ENCODE measurements around the gene TTC21A.

DNA sequence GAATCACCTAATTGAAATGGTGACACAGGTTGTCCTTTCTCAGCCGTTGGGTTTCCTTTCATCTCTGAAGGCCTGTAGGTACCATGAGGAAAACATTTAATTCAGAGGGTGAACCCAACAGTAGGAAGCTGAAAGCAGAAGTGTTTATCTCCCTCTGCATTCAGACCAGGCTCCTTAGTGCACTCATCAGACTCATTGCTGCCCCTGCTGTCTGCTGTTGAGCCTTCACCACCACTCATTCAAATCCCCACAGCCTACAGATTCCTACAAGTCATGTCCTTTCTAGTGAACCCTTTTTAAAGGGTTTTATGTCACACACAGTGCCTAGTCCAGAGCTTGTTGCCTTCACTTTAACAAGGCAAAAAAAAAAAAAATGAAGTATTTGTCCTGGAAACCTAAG lies 42.3 kb upstream of the TTC21A start:
- TF ChIP-seq RAD21 (IDR thresholded peaks at IDR 0.05; ENCODE audit: low read depth) (no peak), CTCF (IDR thresholded peaks at IDR 0.05 in 2 of 3, conservative IDR thresholded peaks at IDR 0.05 in 1 of 3; ENCODE audit: borderline replicate concordance in 1 of 3, insufficient read depth in 1 of 3, low read depth in 2 of 3, low read length in 2 of 3) (peak in 2 of 3 experiments; percentile 52 to 59; a peak in 4 of 6 replicates), EGR1 (IDR thresholded peaks at IDR 0.05; ENCODE audit: low read depth) (no peak), SP1 (IDR thresholded peaks at IDR 0.05; ENCODE audit: low read depth) (no peak), EZH2phosphoT487 (IDR thresholded peaks at IDR 0.05; ENCODE audit: borderline replicate concordance) (no peak), POLR2AphosphoS5 (IDR thresholded peaks at IDR 0.05; ENCODE audit: low read depth, low read length) (no peak), ATF3 (IDR thresholded peaks at IDR 0.05) (no peak), ZBTB33 (IDR thresholded peaks at IDR 0.05; ENCODE audit: extremely low read depth, insufficient replicate concordance, low read length) (no peak), EZH2 (IDR thresholded peaks at IDR 0.05) (no peak)
- TF ChIP-seq, protein P1, sequence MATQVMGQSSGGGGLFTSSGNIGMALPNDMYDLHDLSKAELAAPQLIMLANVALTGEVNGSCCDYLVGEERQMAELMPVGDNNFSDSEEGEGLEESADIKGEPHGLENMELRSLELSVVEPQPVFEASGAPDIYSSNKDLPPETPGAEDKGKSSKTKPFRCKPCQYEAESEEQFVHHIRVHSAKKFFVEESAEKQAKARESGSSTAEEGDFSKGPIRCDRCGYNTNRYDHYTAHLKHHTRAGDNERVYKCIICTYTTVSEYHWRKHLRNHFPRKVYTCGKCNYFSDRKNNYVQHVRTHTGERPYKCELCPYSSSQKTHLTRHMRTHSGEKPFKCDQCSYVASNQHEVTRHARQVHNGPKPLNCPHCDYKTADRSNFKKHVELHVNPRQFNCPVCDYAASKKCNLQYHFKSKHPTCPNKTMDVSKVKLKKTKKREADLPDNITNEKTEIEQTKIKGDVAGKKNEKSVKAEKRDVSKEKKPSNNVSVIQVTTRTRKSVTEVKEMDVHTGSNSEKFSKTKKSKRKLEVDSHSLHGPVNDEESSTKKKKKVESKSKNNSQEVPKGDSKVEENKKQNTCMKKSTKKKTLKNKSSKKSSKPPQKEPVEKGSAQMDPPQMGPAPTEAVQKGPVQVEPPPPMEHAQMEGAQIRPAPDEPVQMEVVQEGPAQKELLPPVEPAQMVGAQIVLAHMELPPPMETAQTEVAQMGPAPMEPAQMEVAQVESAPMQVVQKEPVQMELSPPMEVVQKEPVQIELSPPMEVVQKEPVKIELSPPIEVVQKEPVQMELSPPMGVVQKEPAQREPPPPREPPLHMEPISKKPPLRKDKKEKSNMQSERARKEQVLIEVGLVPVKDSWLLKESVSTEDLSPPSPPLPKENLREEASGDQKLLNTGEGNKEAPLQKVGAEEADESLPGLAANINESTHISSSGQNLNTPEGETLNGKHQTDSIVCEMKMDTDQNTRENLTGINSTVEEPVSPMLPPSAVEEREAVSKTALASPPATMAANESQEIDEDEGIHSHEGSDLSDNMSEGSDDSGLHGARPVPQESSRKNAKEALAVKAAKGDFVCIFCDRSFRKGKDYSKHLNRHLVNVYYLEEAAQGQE (IDR thresholded peaks at IDR 0.05; ENCODE audit: low read depth): no peak

Data from HCT116 (cell line).